NCI-H460 (cell line): ENCODE data around the gene HACE1. TPM values are rescaled to one million over a fixed set of nuclear protein-coding genes. Genes with fewer than 3 reads are reported as not detected.
"Not testable (repeated sequence)": the region's sequence is repeated elsewhere in the genome, so short reads cannot be mapped to it uniquely, and the experiment has no call there.

Experiments used
- DNase-seq: peaks from one replicate; pipeline ENCODE4 v3.0.0-alpha.2; 2016; ENCODE audit warnings: low read depth; ENCODE audit errors: extremely low read depth
- total RNA-seq: library from RNA; depleted of rRNA; stranded (reverse); fragments of >200 nt; shearing (Covaris generic); gene quantifications from 2 replicates; pipeline ENCODE4 v1.2.3, GENCODE V29; 2014

The HACE1 gene
- total RNA-seq, 1 experiment from 2014 or later: 7.1 TPM

DNA sequence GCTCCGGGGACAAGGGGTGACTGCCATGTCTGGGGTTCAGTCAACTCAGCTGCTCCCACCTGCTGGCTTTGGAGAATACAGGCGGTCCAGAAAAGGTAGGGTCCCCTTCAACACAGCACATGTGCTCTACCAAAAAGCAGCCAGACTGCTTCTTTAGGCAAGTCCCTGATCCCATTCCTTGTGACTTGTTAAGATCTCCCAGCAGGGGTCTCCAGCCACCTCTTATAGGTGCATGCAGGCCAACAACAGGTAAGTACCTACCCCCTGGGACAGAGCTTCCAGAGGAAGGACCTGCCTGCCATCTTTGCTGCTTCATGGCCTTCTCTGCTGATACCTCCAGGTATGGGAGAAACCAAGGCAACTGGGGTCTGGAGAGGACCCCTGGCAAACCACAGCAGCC is 106.5 kb downstream of the HACE1 start:
- DNase-seq: no peak

DNA sequence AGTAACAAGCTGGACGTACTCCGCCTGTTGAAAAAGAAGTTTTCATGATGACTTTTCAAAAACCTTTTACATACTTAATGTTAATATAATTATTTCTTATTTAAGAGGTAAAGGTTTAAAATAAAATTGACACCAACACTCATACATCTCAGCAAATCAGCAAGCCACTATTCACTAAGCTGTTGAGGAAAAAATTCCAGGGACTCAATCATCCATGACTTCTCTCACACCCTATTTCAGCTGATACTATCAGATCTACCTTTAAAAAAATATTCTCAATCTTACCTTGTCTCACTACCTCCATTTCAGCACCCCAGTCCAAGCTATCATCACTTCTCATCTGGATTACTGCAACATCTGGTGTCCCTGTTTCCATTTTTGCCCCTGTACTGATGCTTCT is 109.3 kb downstream of the HACE1 start:
- DNase-seq: no peak

DNA sequence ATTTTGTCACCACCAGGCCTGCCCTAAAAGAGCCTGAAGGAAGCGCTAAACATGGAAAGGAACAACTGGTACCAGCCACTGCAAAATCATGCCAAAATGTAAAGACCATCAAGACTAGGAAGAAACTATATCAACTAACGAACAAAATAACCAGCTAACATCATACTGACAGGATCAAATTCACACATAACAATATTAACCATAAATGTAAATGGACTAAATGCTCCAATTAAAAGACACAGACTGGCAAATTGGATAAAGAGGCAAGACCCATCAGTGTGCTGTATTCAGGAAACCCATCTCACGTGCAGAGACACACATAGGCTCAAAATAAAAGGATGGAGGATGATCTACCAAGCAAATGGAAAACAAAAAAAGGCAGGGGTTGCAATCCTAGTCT is 120.6 kb downstream of the HACE1 start:
- DNase-seq: not testable (repeated sequence)

DNA sequence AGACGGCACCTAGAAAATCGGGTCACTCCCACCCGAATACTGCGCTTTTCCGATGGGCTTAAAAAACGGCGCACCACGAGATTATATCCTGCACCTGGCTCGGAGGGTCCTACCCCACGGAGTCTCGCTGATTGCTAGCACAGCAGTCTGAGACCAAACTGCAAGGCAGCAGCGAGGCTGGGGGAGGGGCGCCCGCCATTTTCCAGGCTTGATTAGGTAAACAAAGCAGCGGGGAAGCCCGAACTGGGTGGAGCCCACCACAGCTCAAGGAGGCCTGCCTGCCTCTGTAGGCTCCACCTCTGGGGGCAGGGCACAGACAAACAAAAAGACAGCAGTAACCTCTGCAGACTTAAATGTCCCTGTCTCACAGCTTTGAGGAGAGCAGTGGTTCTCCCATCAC is 122.2 kb downstream of the HACE1 start:
- DNase-seq: not testable (repeated sequence)

DNA sequence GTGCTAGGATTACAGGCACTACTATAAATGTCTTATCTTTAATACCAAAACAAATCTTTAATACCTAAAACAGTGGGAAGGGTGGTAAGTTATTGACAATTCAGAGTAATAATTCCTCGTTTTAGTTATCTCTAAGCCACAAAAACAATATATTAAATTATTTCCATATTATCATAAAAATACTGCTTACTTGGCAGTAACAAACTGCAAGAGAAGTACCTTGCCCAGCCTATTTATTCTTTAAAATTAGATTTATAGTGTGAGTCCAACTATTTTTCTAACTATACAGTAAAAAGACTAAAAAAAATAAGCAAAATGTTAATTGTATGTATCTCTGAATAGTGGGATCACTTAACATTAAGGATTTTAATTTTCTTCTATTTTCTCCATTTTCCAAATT is 123.2 kb downstream of the HACE1 start:
- no peak for DNase-seq

DNA sequence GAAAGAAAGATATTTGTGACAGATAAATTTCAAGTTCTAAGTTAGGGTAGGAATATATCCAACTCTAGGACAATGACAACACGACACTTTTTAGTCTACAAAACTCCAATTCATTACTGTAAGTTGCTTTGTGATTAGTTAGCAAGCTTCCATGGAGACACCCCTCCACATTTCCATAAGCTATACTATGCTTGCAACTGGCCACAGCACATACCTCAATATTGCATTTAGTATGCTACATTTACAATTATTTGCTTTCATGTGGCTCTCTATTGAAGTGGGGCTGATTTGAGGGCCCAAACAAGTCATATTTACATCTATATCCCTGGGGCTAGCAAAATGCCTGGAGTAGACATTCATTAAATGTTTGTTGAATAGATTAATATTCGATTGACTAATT is 129.3 kb downstream of the HACE1 start:
- no peak for DNase-seq

DNA sequence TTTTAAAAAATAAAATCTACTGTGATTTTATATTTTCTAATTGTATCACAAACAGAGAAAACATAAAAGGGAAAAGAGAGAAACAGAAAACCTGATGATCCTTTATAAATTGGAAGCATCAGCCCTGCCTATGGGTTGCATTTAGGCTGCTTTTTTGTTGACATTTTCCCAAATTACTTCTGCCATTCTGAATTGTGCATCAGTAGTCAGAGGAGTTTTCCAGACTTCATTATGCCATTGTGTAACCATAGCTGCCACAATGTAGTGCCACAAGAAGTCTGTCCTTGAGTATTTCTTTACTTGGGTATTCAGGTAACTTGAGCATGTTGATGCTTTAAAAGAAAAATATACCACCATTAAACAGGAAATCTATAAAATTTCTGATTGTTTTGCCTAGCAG is 130.3 kb downstream of the HACE1 start:
- DNase-seq: no peak

DNA sequence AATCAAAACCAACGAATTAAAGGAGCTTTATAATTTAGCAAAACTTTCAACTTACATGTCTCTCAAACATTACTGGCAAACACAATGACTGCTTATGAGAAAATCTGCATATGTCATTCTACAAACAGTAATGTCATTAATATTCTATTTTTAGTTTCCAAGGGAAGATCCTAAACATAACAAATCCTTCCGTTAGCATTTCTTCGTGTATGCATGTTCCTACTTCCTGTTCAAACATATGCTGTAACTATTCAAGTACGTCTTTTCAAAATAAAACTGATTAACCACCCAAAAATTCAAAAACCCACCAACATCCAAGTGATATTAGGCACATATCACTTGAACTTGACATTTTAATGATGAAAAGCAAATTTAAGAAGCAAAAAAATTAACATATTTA is 131.3 kb downstream of the HACE1 start:
- no peak for DNase-seq

DNA sequence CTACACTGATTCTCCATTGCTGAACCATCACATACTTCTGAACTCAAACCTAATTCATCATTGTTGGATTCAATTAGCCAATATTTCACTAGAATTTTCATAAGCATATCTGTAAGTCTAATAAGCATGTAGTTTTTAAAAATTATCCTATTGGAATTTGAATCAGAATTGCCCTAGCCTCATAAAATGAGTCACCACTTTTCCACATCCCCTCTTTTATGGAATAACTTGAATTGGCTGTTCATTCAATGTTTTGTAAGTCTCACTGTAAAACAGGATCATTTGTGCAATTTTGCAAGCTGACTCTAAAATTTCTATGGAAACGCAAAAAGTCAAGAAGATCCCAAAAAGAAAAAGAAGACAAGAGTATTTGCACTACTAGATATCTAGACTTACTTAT is 141.0 kb downstream of the HACE1 start:
- no peak for DNase-seq

DNA sequence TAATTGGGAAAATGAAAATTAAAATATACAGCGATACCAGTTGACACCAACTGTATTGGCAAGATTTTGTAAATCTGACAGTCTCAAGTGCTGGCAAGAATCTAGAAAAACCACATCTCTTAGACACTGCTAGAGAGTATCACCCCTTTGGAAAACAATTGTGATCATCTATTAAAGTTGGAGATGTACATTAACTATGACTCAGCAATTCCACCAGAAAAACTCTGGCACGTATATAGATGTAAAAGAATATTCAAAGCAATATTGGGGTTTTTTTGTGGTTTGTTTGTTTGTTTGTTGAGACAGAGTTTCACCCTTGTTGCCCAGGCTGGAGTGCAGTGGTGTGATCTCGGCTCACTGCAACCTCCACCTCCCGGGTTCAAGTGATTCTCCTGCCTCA is 142.9 kb downstream of the HACE1 start:
- DNase-seq: no peak

DNA sequence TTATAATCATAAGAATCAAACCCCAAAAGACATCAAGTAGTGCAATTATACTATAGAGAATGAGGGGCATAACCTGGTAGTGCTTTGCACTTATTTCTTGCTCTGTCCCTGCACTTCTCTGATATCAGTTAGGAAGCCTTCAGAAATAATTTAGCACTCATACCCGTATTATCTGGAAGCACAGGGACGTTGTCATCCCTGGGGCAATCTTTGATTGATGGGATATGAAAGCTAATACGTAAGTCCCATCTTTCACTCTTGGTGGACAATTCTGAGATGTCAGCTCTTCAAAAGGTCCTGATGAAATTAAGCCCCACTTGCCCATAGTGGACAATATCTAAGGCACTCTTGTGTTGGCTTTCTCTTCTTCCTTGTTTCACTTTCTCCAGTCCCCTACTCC is 144.9 kb downstream of the HACE1 start:
- DNase-seq: no peak

DNA sequence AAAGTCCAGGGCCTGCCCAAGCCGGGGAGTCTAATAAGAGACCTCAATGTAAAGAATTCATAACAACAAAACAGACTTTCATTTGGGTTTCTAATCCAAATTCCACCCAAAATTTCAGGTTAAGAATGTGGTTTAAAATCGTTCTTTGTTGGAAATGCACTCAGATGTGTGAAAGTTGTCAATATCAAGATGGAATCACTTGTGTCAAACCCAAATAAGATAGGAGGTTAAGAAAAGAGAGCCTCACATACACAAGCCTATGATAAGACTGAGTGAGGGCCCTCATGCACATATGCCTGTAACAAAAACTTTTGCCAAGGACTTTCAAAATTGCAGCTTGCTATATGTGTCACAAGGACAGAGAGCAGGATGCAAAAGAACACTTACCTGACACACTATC is 145.7 kb downstream of the HACE1 start:
- no peak for DNase-seq

DNA sequence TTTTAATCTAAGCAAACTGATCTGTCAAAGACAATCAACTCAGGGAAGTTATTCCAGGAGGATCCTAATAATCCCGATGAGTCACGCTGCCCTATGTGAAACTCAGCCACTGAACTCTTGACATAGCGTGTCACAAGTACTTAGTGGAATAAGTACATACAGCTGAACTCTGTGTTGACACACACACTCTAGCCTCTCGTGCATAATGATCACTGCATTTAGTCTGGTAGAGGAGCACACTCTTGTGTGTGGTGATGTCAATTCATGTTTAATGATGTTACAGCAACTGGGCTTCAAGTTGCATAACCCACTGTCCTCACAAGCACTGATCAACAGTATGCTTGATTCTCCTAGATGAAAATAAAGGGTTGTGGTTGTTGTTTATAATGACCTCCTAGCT is 148.3 kb downstream of the HACE1 start:
- peak; percentile 38 for DNase-seq

DNA sequence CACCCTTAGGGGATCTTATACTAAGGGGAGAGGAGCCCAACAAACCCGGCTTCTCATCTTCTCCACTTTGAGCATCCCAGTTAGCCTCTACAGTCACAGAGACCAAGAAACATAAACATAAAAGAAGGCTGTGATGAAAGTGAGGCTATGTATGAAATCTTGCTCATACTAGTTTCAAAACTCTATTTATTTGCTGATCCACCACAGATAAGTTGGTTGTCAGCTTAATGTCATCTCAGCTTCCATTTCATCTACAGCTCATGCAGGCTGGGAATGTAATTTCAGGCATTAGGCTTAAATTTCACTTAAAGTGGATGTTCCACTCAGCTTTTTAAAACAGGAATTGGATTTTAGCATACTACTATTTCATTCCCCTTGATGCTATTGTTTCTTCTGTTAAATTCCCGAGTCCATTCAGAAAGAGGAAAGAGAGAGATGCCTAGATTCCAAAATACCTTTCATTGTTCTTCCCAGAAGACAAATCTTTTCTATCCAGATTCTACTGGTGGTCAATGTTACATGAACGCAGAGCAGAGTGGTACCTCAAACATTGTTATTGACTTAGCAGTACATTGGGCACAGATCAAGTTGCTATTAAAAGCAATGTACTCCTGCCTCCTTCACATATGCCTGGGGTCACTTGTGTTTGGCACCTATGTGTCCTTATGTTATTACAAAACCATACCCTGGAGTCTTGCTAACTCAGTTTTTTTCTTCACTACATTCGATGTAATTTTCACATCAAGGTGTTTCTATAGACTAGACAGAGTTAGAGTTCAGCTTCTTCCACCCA is 149.0 kb downstream of the HACE1 start:
- DNase-seq: no peak

DNA sequence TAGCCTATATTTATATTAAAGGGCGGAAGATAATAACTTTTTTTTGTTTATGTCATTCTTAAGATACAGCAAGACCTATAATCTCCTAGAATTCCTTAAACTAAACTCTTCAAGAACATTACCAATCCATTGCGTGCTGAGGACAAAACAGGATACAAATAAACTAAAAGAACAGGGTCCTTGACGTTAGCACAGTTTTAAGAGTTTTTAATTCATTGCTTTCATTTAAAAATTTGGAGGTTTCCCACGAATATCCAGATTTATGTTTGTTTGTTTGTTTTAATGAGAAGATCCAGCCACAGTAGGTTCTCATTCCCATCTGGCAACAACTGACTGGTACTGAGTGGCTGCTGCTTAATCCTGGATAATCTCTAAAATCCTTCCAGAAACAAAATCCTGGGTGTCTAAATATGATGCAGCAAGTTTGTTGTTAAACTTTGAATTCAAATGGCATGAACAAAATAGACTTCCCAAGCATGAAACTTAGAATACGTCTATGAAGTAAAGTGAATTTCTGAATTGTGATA is 153.7 kb downstream of the HACE1 start:
- DNase-seq: no peak

DNA sequence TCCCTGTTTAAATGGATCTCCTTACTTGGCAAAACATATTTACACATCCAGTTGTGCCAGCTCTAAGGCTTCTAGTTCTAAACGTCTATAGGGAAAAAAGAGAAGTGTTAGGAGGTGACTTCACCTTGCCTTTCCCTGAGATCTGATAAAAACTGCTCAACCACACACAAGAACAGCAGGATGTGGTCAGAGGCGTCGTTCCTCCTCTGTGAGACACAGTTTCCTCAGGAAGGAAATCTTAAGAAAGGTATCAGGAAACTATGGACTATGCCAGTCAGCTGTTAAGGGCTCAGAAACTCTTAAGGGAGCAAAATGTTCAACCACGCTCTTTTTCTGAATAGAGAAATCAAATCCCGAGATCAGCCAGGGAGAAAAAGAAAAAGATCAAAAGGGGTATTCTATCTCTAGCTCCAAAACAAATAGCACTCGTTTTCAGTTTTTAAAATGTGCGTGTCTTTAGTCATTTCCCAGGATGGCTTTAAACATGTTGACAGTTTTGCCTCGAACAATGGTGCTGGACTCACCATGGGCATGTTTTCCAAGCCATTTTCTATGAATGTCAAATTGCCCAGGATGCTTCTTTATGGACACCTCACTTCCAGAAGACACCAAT is 154.5 kb downstream of the HACE1 start:
- DNase-seq: no peak

DNA sequence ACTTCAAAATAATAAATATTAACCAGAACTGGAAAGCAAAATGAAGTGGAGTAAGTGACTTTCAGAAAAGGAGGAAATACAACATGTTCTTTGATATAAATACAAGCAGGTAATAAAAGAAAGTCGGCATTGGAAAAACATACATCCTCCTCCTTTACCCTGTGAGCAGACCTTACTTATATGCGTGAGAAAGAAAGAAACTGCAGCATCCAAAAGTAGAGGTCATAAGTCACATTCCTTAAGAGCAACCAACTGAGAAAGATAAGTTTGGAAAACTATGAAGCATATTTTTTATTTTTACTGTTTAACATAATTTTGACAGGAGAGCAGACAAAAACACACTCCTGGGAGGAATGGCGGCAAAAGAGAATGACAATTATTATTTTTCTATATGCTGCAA is 155.5 kb downstream of the HACE1 start:
- DNase-seq: no peak

DNA sequence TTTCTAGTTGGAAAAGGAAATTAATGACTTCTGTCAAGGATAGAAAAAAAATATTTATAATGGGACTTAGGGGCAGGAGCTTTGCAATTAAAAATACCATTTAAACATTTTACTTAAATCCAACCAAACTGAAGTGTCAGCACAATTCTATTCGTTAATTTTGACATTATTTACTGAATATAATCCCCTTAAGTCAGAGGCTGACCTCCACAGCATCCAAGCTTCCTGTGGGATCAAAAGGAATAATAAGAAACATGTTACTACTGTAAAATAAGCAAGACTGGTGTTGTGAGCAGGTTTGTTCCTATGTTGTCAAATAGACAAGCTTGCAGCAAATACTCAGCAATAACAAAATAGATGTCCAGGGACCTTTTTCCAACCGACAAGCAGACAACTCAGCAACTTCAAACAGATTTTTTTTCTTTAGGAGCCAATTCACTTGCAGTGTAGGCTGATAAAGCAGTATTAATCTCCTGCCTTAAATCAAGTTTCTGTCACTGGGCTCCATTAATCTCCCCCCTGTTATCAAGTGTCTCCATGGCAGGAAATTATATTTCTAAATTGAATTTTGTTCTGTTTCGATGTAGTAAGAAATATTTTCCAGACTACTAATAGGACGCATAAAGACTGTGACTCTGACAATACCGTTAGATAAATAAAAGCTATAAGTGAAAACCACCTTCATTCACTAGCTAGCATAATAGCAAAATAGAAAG is 157.4 kb downstream of the HACE1 start:
- no peak for DNase-seq

DNA sequence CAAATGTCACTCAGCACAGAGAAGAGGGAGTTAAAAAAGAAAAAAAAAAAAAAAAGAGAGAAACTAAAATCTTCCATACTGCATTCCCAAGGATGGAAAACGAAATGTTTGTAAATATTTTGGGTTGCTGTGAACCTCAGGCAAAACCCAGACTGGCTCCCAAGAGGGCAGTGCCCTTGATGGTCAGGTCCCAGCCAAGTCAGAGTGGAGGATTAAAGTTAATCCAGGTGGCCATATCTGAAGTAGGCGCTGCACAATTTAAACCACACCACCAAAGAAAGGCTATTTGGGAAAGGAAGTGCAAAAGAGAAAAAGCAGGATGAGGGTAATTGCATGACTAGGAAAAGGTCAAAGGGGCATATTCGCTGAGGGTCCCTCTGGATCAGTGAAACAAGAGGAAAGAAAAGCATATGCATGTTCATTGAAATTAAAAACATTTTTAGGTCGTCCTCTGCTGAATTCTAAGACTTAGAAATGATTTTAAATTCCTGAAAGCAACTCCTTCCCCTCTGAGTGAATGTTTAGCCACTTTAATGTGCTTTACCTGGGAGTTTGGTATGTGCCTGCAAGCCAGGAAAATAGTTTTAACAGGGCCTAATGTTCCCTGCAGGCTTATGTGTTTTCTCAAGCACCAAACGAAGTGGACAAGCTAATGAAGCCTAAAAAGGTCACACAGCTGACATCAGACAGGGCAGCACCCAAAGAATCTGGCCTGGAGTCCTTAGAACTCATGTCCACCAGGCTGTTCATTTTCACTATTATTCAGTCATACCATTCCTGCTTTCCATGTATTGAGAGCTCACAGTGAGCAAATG is 159.1 kb downstream of the HACE1 start:
- DNase-seq: no peak

DNA sequence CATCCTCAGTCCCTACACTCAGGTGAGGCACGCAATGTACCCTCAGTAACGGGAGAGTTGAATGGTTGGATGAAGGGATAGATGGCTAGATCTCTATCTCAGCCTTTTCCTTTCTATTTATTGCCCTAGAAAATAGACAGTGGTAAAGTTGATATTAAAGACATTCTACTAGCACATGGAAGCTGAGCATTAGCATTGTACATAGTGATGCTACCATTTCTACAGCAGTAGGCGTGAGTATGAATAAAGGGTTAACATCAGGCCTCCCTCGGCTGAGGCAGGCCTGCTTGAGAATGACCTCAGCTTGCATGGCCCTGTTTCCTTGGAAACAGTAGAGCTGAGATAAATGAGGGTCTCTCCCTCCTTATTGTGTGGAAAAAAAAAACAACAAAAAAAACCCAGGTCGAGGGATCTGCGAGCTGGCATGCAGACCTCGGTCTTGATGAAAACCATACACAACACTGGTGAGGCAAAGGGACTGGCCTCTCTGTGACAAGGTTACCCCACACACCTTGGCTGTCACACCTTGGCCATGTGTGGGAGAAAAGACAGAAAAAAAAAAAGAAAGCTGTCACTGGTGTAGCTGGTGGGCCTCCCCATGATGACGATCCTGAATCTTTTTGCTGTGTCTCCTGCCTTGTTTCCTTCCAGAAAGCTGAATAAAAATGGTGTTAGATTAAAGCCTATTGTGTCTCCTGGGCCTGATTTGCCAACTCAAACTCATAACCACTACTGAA is 160.0 kb downstream of the HACE1 start:
- no peak for DNase-seq
